ENCODE measurements around the gene SNX27. TPM values are rescaled to one million over a fixed set of nuclear protein-coding genes. Genes with fewer than 3 reads are reported as not detected.
A peak's percentile ranks its signal among the peaks of the same experiment; 100 is the strongest.

The SNX27 gene
- total and polyA plus RNA-seq, 2 donors (not counting 3 experiments of a cell fraction or from before 2014, with no cell fraction given), result 8.1 to 24.9 TPM

DNA sequence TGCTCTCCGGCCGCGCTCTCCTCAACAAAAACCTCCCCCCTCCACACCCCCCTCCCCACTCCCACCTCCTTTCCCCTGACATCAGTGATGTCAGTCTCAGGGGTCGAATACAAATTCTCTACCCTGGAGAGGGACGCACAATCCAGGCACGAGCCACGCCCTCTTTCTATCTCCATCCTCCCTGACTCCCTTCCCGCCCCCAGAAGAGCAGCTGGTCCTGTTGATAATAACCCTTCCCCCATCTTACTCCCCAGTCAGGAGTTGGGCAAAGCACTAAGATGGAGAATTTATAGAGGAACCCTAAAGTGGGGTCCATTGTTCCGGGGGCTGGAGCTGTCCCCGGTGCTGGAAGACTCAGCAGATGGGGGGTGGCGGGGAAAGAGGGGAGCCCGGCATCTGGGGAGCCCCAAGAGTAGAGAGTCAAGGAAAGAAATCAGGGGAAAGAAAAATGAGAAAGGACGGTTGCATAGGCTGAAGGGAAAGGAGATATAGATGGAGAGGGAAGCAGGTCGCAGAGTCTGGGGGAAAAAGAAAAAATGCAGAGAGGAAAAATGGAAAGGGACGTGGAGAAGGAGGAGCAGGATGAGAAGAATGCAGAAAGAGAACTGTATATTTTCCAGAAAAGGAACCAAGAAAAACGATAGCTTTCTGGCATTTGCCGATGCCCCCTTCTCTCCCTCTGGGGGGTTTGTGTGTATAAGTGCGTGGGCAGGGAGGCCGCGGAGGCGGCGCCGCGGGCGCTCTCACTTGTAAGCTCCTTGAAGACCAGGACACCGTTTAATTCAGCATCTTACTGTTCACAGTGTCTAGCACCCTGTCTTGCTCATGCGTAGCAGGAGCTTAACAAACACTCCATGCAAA, 105.2 kb downstream of the SNX27 start, which contains the start of gene CELF3:
CELF3 (minus strand) TSS at position 33 of the 861 bp plus-strand sequence. CDS start 783 bp downstream, outside the sequence.
- peaks cover 4% of the 10 kb centered on the region for H3K4me1 ChIP-seq (ENCODE audit: control insufficient read depth, extremely low read depth, insufficient read depth, low read length)
- no peak within 1 kb of the TSS for H2AFZ ChIP-seq (ENCODE audit: low read depth, low read length)
- H3K9me1 ChIP-seq (replicated peaks; ENCODE audit: control insufficient read depth, extremely low read depth, insufficient read depth, low read length), result no peaks in the 10 kb centered on the region
- H3K79me2 ChIP-seq (ENCODE audit: control insufficient read depth, insufficient read depth, low read length), result no peaks in the 10 kb centered on the region
- H3K36me3 ChIP-seq (ENCODE audit: control insufficient read depth in 2 of 2, extremely low read depth in 1 of 2, insufficient read depth in 2 of 2, low read length in 2 of 2), result no peaks in the 10 kb centered on the region
- no peaks in the 10 kb centered on the region for H3K9me3 ChIP-seq (replicated peaks; ENCODE audit: control insufficient read depth, insufficient read depth, low read length)
- DNase-seq (ENCODE audit: low read depth, low spot score) (no peak), FAIRE-seq (no peak)
- dilution Hi-C loops (cut with MboI; ENCODE audit: extremely low pct_ligation_motif_present, low sequenced_read_pairs), result no loop called here
- H3K9ac ChIP-seq (replicated peaks; ENCODE audit: extremely low read depth, insufficient read depth, low read length), result no peak within 1 kb of the TSS
- no peak within 1 kb of the TSS for H3K4me2 ChIP-seq (ENCODE audit: insufficient read depth, low read length)
- CTCF ChIA-PET, result interaction anchor here (1.6 to 2.1 kb wide), 2 partner anchors 16 to 24 kb away, joined by 5 to 6 read pairs; no protein-coding TSS in a partner anchor
- no TSS peak for BruUV-seq (replicated peaks)
- H3K27ac ChIP-seq (ENCODE audit: insufficient read depth, low read depth, low read length), result no peak within 1 kb of the TSS
- no peak within 1 kb of the TSS for H3K4me3 ChIP-seq (replicated peaks in 1 of 3; ENCODE audit: insufficient read depth in 1 of 3, low read depth in 1 of 3, low read length in 3 of 3)
- no peaks in the 10 kb centered on the region for H4K20me1 ChIP-seq (replicated peaks; ENCODE audit: control insufficient read depth, extremely low read depth, insufficient read depth, low read length)
- TF ChIP-seq, protein P1, sequence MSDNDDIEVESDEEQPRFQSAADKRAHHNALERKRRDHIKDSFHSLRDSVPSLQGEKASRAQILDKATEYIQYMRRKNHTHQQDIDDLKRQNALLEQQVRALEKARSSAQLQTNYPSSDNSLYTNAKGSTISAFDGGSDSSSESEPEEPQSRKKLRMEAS (IDR thresholded peaks at IDR 0.05; ENCODE audit: insufficient read depth, insufficient read length), result no peak
- TF ChIP-seq EZH2 (IDR thresholded peaks at IDR 0.05; ENCODE audit: borderline replicate concordance, low read depth, low read length, severe bottlenecking), result peak; percentile 47
- H3K27me3 ChIP-seq (ENCODE audit: control insufficient read depth in 2 of 2, insufficient read depth in 2 of 2, low read length in 2 of 2), result peaks cover 54% of the 10 kb centered on the region in 2 experiments
- POLR2A ChIA-PET, result no interaction called here
- intact Hi-C loops (cut with micrococcal nuclease), result no loop called here

DNA sequence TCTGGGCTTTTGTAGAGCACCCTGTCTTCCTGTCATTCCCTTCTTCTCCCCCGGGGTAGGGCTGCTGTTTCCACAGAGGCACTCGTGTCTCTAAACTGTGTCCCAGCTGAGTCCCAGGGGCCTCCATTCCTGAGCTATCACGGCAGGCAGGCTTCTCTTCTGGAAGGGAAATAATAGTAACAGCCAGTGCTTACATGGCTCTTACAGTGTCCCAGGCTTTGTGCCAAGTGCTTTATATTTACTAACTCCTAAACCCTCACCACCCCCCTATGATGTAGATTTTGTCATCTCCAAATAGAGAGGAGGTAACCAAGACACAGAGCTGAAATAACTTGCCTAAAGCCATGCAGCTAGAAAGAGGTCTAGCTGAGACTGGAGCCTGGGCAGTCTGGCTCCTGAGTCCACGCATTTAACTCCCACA, 106.2 kb downstream of the SNX27 start:
- FAIRE-seq, result no peak
- Histone ChIP-seq H3K9me3 (replicated peaks; ENCODE audit: control insufficient read depth, insufficient read depth, low read length) (no peaks in the 10 kb centered on the region), H3K4me1 (ENCODE audit: control insufficient read depth, extremely low read depth, insufficient read depth, low read length) (peaks cover 4% of the 10 kb centered on the region), H3K4me3 (replicated peaks in 1 of 3; ENCODE audit: insufficient read depth in 1 of 3, low read depth in 1 of 3, low read length in 3 of 3) (no peak overlapping the region), H3K79me2 (ENCODE audit: control insufficient read depth, insufficient read depth, low read length) (no peaks in the 10 kb centered on the region), H3K9me1 (replicated peaks; ENCODE audit: control insufficient read depth, extremely low read depth, insufficient read depth, low read length) (no peaks in the 10 kb centered on the region), H4K20me1 (replicated peaks; ENCODE audit: control insufficient read depth, extremely low read depth, insufficient read depth, low read length) (no peaks in the 10 kb centered on the region), H3K36me3 (ENCODE audit: control insufficient read depth in 2 of 2, extremely low read depth in 1 of 2, insufficient read depth in 2 of 2, low read length in 2 of 2) (no peaks in the 10 kb centered on the region), H3K9ac (replicated peaks; ENCODE audit: extremely low read depth, insufficient read depth, low read length) (no peak overlapping the region), H3K4me2 (ENCODE audit: insufficient read depth, low read length) (no peak overlapping the region), H3K27me3 (ENCODE audit: control insufficient read depth in 2 of 2, insufficient read depth in 2 of 2, low read length in 2 of 2) (peaks cover 63 to 64% of the 10 kb centered on the region in 2 experiments), H2AFZ (ENCODE audit: low read depth, low read length) (no peak overlapping the region), H3K27ac (ENCODE audit: insufficient read depth, low read depth, low read length) (no peak overlapping the region)
- DNase-seq (ENCODE audit: low read depth, low spot score), result no peak
- dilution Hi-C loops (cut with MboI; ENCODE audit: extremely low pct_ligation_motif_present, low sequenced_read_pairs), result no loop called here
- ChIA-PET CTCF (interaction anchor here (1.6 kb wide), 1 partner anchor 25 kb away, joined by 5 read pairs; no protein-coding TSS in a partner anchor), POLR2A (no interaction called here)
- TF ChIP-seq MYC (IDR thresholded peaks at IDR 0.05; ENCODE audit: low read depth, low read length) (no peak), FOS (IDR thresholded peaks at IDR 0.05; ENCODE audit: borderline replicate concordance, insufficient read depth, low read length) (no peak), POLR2A (IDR thresholded peaks at IDR 0.05; ENCODE audit: low read depth, low read length) (no peak), EZH2 (IDR thresholded peaks at IDR 0.05; ENCODE audit: borderline replicate concordance, low read depth, low read length, severe bottlenecking) (no peak), GATA2 (IDR thresholded peaks at IDR 0.05; ENCODE audit: insufficient read depth, insufficient read length, low read depth, low read length) (no peak), POLR2AphosphoS5 (IDR thresholded peaks at IDR 0.05; ENCODE audit: insufficient read depth, low read depth, low read length) (no peak), JUN (IDR thresholded peaks at IDR 0.05; ENCODE audit: borderline replicate concordance, insufficient read depth, insufficient read length, low read depth) (no peak)
- TF ChIP-seq, protein P2, sequence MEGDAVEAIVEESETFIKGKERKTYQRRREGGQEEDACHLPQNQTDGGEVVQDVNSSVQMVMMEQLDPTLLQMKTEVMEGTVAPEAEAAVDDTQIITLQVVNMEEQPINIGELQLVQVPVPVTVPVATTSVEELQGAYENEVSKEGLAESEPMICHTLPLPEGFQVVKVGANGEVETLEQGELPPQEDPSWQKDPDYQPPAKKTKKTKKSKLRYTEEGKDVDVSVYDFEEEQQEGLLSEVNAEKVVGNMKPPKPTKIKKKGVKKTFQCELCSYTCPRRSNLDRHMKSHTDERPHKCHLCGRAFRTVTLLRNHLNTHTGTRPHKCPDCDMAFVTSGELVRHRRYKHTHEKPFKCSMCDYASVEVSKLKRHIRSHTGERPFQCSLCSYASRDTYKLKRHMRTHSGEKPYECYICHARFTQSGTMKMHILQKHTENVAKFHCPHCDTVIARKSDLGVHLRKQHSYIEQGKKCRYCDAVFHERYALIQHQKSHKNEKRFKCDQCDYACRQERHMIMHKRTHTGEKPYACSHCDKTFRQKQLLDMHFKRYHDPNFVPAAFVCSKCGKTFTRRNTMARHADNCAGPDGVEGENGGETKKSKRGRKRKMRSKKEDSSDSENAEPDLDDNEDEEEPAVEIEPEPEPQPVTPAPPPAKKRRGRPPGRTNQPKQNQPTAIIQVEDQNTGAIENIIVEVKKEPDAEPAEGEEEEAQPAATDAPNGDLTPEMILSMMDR (IDR thresholded peaks at IDR 0.05; ENCODE audit: extremely low read depth in 1 of 2, insufficient read depth in 1 of 2, low read depth in 1 of 2, low read length in 2 of 2), result no peak
- TF ChIP-seq, protein P1 (IDR thresholded peaks at IDR 0.05; ENCODE audit: insufficient read depth, insufficient read length), result no peak
- intact Hi-C loops (cut with micrococcal nuclease), result no loop called here
- BruUV-seq (replicated peaks), result no TSS peak

All from endothelial cell of umbilical vein (primary cell).